HFF-Myc (cell line): ENCODE measurements around the gene MED25.
A peak's percentile ranks its signal among the peaks of the same experiment; 100 is the strongest.

Experiments used
- DNase-seq: peaks from one replicate; pipeline ENCODE4 v3.0.0-alpha.2; 2011; ENCODE audit warnings: low read depth; ENCODE audit errors: extremely low read depth
- H3K4me3 ChIP-seq: replicated peaks from 2 replicates; pipeline ENCODE4 v1.5.1; 2011; ENCODE audit warnings: low read depth, mild to moderate bottlenecking, control low read depth, low read length
- CTCF ChIP-seq: IDR thresholded peaks from 2 replicates; pipeline ENCODE4 v1.5.1; 2012; ENCODE audit warnings: mild to moderate bottlenecking, low read depth, low read length, control low read depth; ENCODE audit errors: missing control alignments

MED25 gene

DNA sequence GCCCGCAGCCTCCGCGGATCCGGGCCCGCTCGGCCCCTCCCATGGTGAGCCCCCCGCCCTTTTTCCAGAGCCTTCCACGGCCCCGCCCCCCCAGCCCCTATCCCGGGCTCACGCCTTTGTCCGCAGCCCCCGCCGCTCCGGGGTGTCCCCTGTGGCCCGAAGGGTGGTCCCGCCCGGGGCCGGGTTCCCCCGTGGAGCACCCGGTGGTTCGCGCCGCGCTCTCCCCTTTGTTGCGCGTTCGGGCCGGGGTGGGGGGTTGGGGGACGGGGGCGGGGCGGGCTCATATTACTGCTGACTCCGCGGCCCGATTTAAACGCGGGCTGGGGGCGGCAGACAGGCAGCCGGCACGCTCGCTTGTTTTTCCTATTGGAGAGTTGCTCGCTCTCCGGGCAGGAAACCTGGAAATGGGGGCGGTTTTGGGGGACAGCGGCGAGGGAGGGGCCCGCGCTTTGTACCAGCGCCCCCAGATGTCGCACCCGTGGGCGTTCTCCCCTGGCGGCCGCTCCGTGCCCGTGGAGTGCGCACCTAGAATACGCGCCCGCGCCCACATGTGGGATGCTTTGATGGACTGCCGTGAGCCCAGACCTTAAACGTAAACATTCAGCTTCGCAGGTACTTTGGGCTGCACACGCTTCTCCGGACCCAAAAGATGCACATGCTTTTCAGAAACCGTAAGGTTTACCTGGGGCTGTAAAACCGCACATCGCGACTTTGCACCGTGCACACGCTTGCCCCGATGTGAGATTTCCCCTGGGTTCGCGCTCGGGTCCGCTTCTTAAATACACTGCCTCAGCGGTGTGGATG is 33.6 kb downstream of the MED25 start:
- peak overlapping the region; percentile 70 for H3K4me3 ChIP-seq
- no peak for DNase-seq

DNA sequence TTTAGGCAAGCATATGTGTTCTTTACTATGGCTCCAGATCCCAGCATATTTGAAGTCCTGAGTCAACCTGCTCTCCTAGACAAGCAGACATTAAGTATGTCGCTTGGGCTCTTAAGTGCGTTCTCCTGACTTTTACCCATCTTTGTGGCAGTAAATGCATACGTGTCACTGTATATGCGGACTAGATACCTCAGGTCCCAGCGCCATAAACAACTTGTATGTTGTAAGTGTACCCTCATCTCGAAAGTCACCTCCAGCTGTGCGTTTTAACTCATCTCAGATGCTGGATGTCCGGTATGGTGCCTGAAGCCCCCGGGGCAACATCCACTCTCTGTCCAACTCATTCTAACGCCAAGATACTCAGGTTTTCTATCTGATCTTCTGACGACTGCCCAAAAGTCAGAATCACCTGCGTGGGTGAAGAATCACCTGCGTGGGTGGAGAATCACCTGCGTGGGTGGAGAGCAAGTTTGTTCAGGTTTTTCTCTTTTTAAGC is 34.6 kb downstream of the MED25 start:
- DNase-seq, result no peak
- H3K4me3 ChIP-seq, result peak overlapping the region; percentile 70

More for the DNA sequence above, 33.6 kb downstream of the MED25 start:
- TF ChIP-seq CTCF, result no peak

DNA sequence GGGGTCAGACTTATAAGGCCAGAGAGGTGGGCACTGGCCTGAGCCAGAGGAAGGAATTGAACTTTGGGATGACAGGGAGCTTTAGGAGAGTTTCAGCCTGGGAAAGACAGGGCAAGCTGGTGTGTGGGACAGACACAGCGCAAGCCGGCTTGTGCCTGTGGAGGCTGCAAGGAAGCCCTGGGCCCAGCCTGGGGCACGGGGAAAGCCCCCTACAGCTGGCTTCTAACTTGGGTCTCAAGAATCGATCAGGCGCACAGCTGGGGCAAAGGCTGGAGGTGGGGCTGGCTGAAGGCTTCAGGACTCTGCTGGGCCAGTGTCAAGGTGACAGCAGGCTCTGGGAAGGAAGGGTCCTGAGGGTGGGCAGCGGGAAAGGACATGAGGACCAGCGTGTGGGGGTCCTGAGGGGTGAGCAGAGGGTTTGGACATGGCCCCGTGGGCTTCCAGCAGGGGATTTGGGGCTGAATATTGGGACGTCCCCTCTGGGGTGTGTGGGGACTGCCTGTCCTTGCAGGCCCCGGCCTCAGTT is 35.8 kb downstream of the MED25 start:
- no peak for TF ChIP-seq CTCF
- no peak overlapping the region for H3K4me3 ChIP-seq
- no peak for DNase-seq

More for the DNA sequence above, 34.6 kb downstream of the MED25 start:
- no peak for TF ChIP-seq CTCF

DNA sequence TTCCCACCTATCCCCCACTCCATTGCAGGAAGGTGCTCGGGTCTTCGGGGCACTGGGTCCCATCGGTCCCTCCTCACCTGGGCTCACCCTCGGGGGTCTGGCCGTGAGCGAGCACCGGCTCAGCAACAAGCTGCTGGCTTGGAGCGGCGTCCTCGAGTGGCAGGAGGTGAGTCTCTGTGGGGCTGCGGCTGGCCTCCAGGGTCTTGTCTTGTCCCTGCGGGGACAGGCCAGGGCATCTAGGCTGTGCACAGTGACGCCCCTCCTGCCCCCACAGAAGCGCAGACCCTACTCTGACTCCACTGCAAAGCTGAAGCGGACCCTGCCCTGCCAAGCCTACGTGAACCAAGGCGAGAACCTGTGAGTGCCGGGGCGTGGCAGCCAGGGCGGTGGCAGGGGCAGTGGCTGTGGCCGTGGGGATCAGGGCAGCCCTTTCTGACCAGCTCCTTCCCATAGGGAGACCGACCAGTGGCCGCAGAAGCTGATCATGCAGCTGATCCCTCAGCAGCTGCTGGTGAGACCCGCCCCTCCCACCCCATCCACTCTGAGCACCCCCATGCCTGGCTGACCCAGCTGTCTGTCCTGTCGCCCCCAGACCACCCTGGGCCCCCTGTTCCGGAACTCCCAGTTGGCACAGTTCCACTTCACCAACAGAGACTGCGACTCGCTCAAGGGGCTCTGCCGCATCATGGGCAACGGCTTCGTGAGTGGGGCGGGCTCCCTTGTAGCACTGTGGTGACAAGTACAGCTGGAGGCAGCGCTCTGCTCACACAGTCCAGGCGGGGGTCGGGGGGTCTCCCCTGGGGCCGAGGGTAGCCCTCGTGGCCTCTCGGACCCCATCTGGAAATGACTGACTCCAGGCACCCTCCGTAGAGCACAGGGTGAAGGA is 36.5 kb downstream of the MED25 start:
- H3K4me3 ChIP-seq, result no peak overlapping the region
- no peak for TF ChIP-seq CTCF
- DNase-seq, result no peak

DNA sequence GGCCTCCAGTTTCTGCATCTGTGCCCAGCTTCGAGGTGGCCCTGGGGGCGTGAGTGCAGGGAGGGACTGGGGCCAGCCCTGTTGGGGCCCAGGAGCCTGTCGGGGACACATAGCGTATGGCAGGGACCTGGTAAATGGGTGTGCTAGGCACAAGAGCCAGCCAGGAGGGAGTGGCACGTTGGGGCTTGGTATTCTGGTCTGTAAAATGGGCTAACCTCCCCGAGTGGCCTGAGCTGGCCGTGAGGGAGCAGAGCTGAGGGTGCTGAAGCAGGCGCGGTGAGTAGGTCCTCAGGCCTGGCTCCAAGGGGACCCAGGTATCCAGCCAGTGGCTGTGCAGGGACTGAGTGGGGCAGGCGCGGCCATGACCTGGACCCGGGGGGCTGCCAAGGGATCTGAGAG is 37.2 kb downstream of the MED25 start:
- TF ChIP-seq CTCF, result no peak
- no peak for DNase-seq
- no peak overlapping the region for H3K4me3 ChIP-seq

DNA sequence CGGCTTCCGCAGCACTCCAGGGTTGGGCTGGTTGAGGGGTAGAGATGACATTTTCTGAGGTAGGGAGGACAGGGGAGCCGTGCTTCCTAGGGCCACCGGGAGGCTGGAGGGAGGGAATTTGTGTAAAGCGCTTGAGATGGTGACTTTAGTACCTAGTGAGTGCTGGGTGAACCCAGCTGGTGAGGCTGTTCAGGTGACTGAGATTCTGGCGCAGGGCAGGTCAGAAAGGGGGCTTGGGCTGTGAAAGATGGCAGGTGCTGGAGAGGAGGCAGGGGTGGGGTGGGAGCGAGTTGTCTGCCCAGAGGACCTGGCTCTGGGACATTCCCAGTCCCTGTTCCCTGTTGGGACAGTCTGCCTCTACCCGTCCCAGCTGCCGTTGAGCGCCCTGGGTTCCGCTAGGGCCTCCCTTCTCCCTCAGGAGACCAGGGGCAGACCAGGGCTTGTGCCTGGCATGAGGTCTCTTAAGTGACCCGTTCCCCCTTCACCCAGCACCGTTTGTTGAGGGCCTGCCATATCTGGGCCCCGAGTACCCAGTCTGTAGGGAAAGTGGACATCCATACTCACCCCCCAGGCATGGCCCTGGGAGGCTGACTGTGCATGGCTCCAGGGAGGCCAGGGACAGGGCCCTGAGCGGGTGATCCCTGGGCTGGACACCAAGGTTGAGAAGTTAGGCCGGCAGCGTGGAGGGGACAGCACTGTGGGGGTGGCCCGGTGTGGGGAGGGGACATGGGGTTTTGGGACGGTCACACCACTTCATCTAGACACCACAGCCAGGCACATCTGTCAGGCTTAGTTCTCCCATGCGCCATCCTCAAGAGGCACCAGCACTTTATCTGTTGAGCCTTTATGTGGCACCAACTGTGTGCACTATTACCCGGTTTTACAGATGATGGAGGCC is 37.8 kb downstream of the MED25 start:
- no peak for TF ChIP-seq CTCF
- no peak for DNase-seq
- no peak overlapping the region for H3K4me3 ChIP-seq
